Stimulated activated memory B cell treated with anti-CD40 and anti-IgM and Interleukin-4, amounts not matched to agents 10 μg/mL and 1 μg/mL and 100 μg/mL, for 72 hours (primary cell): ENCODE measurements around the gene SNX5.

ENCODE experiments used
- ATAC-seq: fragments of 150-1000 bp; cut with Tn5 transposase; 2 replicates; pipeline ENCODE4 v1.10.0; 2021
- H3K27ac Mint-ChIP-seq: one replicate; pipeline ENCODE4 v1.8.0; 2022; ENCODE audit warnings: mild to moderate bottlenecking, mixed read lengths
- H3K27me3 Mint-ChIP-seq: one replicate; pipeline ENCODE4 v1.8.0; 2022; ENCODE audit warnings: mixed read lengths
- H3K36me3 Mint-ChIP-seq: one replicate; pipeline ENCODE4 v1.8.0; 2022; ENCODE audit warnings: mixed read lengths
- H3K4me1 Mint-ChIP-seq: one replicate; pipeline ENCODE4 v1.8.0; 2022; ENCODE audit warnings: mixed read lengths
- H3K4me3 Mint-ChIP-seq: one replicate; pipeline ENCODE4 v1.8.0; 2022; ENCODE audit warnings: mild to moderate bottlenecking, moderate library complexity, mixed read lengths
- H3K9me3 Mint-ChIP-seq: one replicate; pipeline ENCODE4 v1.8.0; 2022; ENCODE audit warnings: mixed read lengths

Gene SNX5

GRCh38 chr20:17928633-17929311, 39.8 kb downstream of the SNX5 start:
- Mint-ChIP-seq H3K27me3 (peaks cover 58% of the 10 kb centered on the region), H3K27ac (no peak overlapping the region), H3K4me3 (no peak overlapping the region), H3K36me3 (peaks cover 7% of the 10 kb centered on the region), H3K4me1 (peaks cover 14% of the 10 kb centered on the region), H3K9me3 (peaks cover 3% of the 10 kb centered on the region)
- ATAC-seq: peak; percentile 17

DNA sequence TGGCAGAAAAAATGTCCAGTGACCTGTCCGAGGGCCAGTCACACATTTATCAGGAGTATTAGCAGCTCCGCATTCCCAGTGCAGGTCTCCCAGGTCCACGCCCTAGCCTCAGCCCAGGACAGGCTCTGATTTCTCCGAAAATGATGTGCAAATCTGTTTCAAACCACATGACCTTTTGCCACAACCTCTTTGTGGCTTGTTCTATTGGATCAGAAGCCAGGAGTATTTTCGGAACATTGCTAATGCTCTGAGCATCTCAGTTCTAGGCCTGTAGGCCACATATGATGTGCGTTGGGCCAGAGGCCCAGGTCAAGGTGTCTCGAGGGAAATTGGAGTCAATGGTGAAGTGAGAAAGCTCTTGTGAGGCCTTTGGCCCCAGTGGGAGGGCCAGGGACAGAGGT, 40.4 kb downstream of the SNX5 start:
- Mint-ChIP-seq H3K27ac (no peak overlapping the region), H3K4me1 (peaks cover 14% of the 10 kb centered on the region), H3K27me3 (peaks cover 57% of the 10 kb centered on the region), H3K36me3 (peaks cover 7% of the 10 kb centered on the region), H3K9me3 (peaks cover 3% of the 10 kb centered on the region), H3K4me3 (no peak overlapping the region)
- no peak for ATAC-seq

DNA sequence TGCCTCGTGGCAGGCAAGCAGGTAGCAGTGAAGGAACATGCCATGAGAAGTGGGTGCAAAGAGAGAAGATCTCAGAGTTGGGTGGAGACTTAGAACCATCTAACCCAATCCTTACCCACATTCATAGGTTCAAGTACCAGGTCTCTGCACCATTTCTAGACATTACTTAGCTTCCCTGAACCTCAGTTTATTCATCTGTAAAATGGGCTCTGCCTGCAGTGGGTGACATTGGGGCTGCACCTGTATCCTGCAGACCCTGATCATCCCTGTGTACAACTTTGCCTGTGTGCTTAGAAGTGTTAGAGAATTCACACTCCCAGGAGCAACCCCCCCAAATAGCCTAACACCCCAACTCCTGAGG, 42.7 kb downstream of the SNX5 start:
- Mint-ChIP-seq H3K4me1 (peaks cover 14% of the 10 kb centered on the region), H3K9me3 (no peaks in the 10 kb centered on the region), H3K27ac (no peak overlapping the region), H3K27me3 (peaks cover 39% of the 10 kb centered on the region), H3K36me3 (no peaks in the 10 kb centered on the region), H3K4me3 (no peak overlapping the region)
- ATAC-seq: no peak

DNA sequence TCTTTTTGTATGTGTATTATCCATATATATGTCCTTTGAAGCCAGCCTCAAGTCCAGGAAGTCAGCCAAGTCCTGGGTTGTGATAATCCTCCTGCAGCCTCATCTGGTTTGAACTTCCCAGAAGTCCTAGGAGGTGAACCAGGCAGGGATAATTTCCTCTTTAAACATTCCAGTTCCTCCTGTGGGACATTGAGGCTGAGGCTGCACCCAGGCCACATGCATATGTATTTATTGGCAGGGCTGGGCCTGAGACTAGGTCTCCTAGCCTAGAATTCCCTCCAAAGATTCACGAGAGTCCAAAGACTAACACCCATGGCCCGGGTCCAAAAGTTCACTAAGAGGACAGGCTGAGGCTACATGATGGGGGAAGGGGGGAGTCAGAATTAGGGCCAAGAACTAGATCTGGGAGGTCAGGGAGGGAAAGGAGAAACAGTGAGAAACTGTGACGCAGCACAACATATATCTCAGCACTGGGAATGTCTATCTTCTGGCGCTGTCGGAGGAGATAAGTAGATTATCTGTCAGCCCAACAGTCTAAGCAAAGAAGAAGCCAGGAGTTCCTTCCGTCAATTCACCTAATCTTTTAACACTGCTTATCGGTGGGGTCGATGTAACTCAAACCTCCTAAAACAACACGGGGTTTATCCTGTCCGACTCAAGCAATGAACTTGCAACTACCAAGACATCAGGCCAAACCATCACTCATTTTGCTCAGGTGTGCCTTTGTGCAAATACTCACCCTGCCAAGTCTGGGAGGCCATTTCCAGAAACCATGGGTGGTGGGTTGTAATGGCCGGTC, 43.3 kb downstream of the SNX5 start:
- Mint-ChIP-seq H3K4me3 (no peak overlapping the region), H3K27ac (no peak overlapping the region), H3K36me3 (no peaks in the 10 kb centered on the region), H3K9me3 (no peaks in the 10 kb centered on the region), H3K4me1 (peaks cover 14% of the 10 kb centered on the region), H3K27me3 (peaks cover 34% of the 10 kb centered on the region)
- no peak for ATAC-seq

- H3K9me3 Mint-ChIP-seq: no peaks in the 10 kb centered on the region
- H3K4me3 Mint-ChIP-seq: no peak overlapping the region
- ATAC-seq: no peak
- peaks cover 12% of the 10 kb centered on the region for H3K27me3 Mint-ChIP-seq
- H3K36me3 Mint-ChIP-seq: no peaks in the 10 kb centered on the region
- no peak overlapping the region for H3K27ac Mint-ChIP-seq
- no peaks in the 10 kb centered on the region for H3K4me1 Mint-ChIP-seq
Observed at GRCh38 chr20:17921774-17922173, 46.8 kb downstream of the SNX5 start.

DNA sequence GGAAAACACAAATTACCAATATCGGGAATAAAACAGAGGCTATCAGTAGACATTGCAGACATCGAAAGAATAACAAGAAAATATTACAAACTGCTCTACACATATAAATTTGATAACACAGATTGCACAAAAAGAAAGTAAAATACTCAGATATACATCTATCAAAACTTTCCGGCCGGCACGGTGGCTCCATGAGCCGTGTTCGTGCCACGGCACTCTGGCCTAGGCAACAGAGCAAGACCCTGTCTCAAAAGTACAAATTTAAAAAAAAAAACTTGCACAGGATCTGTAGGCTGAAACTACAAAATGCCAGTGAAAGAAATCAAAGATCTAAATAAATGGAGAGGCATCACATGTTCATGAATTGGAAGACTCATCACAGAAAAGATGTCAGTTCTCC, 49.4 kb downstream of the SNX5 start:
- Mint-ChIP-seq H3K27ac (no peak overlapping the region), H3K9me3 (no peaks in the 10 kb centered on the region), H3K36me3 (no peaks in the 10 kb centered on the region), H3K4me3 (no peak overlapping the region), H3K4me1 (no peaks in the 10 kb centered on the region), H3K27me3 (peaks cover 22% of the 10 kb centered on the region)
- ATAC-seq: no peak

DNA sequence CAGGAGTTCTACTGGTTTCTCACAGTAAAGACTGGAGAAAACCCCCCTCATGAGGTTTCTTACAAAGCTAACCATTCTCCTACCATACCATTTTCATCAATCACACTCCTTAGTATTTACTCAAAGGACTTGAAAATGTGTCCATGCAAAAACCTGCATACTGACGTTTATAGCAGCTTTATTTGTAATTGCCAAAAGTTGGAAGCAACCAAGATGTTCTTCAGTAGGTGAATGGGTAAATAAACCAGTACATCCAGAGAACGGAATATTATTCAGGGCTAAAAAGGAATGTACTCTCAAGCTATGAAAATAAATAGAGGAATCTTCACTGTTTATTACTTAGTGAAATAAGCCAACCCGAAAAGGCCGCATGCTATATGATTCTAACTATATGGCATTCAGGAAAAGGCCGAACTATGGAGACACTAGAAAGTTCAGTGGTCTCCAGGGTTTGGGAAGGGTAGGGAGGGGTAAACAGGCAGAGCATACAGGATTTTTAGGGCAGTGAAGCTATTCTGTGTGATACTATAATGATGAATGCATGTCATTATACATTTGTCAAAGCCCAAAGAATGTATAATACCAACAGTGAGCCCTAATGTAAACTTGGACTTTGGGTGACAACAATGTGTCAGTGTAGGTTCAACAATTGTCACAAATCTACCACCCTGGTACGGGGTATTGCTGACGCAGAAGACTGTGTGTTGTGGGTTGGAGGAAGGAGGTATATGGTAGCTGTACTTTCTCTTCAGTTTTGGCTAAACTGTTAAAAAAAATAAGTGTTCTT, 50.6 kb downstream of the SNX5 start:
- Mint-ChIP-seq H3K27me3 (peaks cover 33% of the 10 kb centered on the region), H3K36me3 (no peaks in the 10 kb centered on the region), H3K4me3 (no peak overlapping the region), H3K27ac (no peak overlapping the region), H3K4me1 (no peaks in the 10 kb centered on the region), H3K9me3 (no peaks in the 10 kb centered on the region)
- ATAC-seq: no peak

DNA sequence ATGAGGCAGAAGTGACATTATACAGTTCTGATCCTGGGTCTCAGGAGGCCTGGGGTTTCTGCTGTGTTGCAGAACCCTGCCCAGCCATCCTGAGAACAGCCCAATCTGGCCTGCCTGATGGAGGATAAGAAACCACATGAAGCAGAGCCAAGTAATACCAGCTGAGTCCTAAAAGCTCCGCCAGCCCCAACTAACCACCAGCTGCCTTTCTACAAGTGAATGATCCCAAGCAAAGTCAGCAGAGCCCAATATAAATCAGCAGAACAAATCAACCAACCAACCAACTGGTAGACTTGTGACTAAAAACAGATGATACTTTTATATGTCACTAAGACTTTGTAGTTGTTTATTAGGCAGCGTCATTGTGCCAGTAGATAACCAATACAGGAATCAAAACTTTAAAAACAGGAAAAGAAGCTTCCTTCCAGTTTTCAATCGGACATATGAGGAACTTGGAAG, 52.1 kb downstream of the SNX5 start:
- Mint-ChIP-seq H3K27ac (no peak overlapping the region), H3K4me3 (no peak overlapping the region), H3K9me3 (no peaks in the 10 kb centered on the region), H3K36me3 (no peaks in the 10 kb centered on the region), H3K27me3 (peaks cover 46% of the 10 kb centered on the region), H3K4me1 (no peaks in the 10 kb centered on the region)
- ATAC-seq: no peak

GRCh38 chr20:17914957-17915356, 53.6 kb downstream of the SNX5 start:
- H3K4me1 Mint-ChIP-seq: no peaks in the 10 kb centered on the region
- no peak overlapping the region for H3K4me3 Mint-ChIP-seq
- H3K27me3 Mint-ChIP-seq: peaks cover 55% of the 10 kb centered on the region
- ATAC-seq: no peak
- no peak overlapping the region for H3K27ac Mint-ChIP-seq
- no peaks in the 10 kb centered on the region for H3K9me3 Mint-ChIP-seq
- no peaks in the 10 kb centered on the region for H3K36me3 Mint-ChIP-seq

- H3K27me3 Mint-ChIP-seq: peaks cover 43% of the 10 kb centered on the region
- H3K4me3 Mint-ChIP-seq: no peak overlapping the region
- ATAC-seq: no peak
- no peak overlapping the region for H3K27ac Mint-ChIP-seq
- H3K4me1 Mint-ChIP-seq: no peaks in the 10 kb centered on the region
- H3K36me3 Mint-ChIP-seq: no peaks in the 10 kb centered on the region
- no peaks in the 10 kb centered on the region for H3K9me3 Mint-ChIP-seq
Observed at GRCh38 chr20:17912916-17913315, 55.7 kb downstream of the SNX5 start.

DNA sequence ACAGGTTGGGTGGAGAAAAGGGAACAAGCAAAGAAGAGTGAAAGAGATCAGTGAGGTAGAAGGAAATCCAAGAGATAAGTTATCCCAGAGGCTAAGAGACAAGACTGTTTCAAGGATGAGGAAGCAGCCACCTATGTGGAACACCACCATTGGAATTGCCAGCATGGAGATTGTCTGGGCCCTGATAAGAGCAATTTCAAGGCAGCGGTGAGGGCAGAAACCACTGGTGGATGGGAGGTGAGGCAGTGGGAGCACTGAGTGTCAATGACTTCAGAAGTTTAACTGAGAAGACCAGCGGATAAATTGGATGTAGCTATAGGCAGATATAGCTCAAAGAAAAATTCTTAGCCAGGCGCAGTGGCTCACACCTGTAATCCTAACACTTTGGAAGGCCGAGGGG, 56.7 kb downstream of the SNX5 start:
- ATAC-seq: no peak
- H3K36me3 Mint-ChIP-seq: no peaks in the 10 kb centered on the region
- no peaks in the 10 kb centered on the region for H3K9me3 Mint-ChIP-seq
- H3K4me3 Mint-ChIP-seq: no peak overlapping the region
- peaks cover 43% of the 10 kb centered on the region for H3K27me3 Mint-ChIP-seq
- no peak overlapping the region for H3K27ac Mint-ChIP-seq
- H3K4me1 Mint-ChIP-seq: no peaks in the 10 kb centered on the region

- no peaks in the 10 kb centered on the region for H3K4me1 Mint-ChIP-seq
- no peaks in the 10 kb centered on the region for H3K36me3 Mint-ChIP-seq
- H3K27ac Mint-ChIP-seq: no peak overlapping the region
- peaks cover 48% of the 10 kb centered on the region for H3K27me3 Mint-ChIP-seq
- no peak for ATAC-seq
- H3K9me3 Mint-ChIP-seq: no peaks in the 10 kb centered on the region
- no peak overlapping the region for H3K4me3 Mint-ChIP-seq
Observed at GRCh38 chr20:17910828-17911294, 57.7 kb downstream of the SNX5 start.

- no peaks in the 10 kb centered on the region for H3K36me3 Mint-ChIP-seq
- H3K27ac Mint-ChIP-seq: no peak overlapping the region
- no peaks in the 10 kb centered on the region for H3K9me3 Mint-ChIP-seq
- H3K4me3 Mint-ChIP-seq: no peak overlapping the region
- no peaks in the 10 kb centered on the region for H3K4me1 Mint-ChIP-seq
- no peak for ATAC-seq
- H3K27me3 Mint-ChIP-seq: peaks cover 52% of the 10 kb centered on the region
Observed at GRCh38 chr20:17909869-17910321, 58.7 kb downstream of the SNX5 start.

- Mint-ChIP-seq H3K36me3 (peaks cover 7% of the 10 kb centered on the region), H3K9me3 (peaks cover 4% of the 10 kb centered on the region), H3K27me3 (peaks cover 34% of the 10 kb centered on the region), H3K4me3 (no peak overlapping the region), H3K27ac (no peak overlapping the region), H3K4me1 (peaks cover 29% of the 10 kb centered on the region)
- ATAC-seq: no peak
Observed at GRCh38 chr20:17905544-17905943, 63.0 kb downstream of the SNX5 start.

DNA sequence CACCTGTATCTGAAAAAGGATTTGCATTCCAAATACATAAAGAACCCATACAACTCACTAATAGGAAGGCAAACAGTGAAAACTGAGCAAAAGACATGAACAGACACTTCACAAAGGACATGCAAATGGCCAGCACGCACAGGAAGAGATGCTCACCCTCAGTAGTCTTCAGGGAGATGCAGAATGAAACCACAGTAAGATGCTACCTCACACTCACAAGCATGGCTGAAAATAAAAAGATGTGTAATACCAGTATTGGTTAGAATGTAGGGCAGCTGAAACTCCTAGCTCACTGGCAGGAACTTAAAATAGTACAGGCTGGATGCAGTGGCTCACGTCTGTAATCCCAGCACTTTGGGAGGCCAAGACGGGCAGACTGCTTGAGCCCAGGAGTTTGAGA, 64.6 kb downstream of the SNX5 start:
- Mint-ChIP-seq H3K27me3 (peaks cover 49% of the 10 kb centered on the region), H3K9me3 (peaks cover 4% of the 10 kb centered on the region), H3K4me3 (no peak overlapping the region), H3K4me1 (peaks cover 35% of the 10 kb centered on the region), H3K27ac (no peak overlapping the region), H3K36me3 (peaks cover 7% of the 10 kb centered on the region)
- ATAC-seq: peak; percentile 76
